GM19324 (cell line): ENCODE results near the gene SPOCK1.
"Not testable (repeated sequence)": the region's sequence is repeated elsewhere in the genome, so short reads cannot be mapped to it uniquely, and the experiment has no call there.

Experiments
- ATAC-seq: cut with Tn5 transposase; IDR thresholded peaks from one replicate; pipeline ENCODE4 v1.9.1; 2021; ENCODE audit warnings: mild to moderate bottlenecking, moderate library complexity; ENCODE audit not compliant: unreplicated experiment, low FRiP score

Gene SPOCK1

DNA sequence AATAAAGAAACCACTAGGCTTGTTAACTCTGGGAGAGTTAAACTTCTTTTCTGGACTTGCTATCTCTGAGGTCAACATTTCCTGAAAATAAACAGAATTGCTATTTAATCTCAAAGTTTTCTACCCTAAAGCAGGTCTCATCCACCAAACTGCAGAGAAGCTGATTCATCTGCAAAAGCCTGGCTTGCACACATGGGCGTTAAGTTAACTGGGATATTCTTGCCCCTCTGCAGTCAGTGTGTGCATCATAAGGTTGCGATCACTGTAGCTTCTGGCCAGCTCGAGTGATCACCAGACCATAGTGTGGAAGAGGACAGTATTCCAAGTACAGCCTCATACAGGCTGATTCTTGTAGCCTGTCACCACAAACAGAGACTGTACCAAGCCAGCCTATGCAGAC is 99.2 kb downstream of the SPOCK1 start:
- ATAC-seq, result no peak

DNA sequence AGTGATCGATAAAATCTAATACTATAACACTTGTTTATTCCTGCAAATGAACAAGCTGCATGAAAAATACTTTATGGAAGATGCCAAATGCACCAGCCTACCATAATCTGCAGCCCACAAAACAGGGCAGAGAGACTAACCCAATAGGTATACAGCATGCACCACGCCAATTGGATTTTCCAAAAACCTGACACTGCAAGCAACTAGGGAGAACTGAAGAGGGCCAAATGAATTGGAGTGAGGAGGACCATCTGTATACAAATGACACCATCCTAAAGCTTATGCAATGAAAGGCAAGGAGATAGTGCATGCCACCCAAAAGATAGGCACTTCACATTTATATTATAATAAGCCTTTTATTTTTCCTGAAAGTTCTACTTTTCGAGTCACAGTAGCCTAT is 100.4 kb downstream of the SPOCK1 start:
- ATAC-seq, result no peak

DNA sequence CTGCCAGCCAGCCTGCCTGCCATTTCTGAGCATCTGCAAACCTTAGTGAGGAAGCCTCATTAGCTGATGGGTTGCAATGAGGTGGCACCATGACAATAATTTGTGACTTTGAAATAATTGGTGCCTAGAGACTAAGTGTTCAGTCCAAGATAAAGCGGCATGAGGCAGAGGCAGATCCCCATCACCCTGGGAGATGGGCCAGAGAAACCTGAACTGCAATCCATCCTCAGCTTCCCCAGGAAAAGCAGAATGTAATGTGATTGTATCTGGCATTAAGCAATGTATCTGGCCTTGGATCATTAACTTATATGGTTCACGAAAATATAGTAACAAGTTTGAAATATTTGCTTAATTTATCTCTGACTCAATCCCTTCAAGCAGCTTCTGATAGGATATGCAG is 101.0 kb downstream of the SPOCK1 start:
- ATAC-seq, result no peak

DNA sequence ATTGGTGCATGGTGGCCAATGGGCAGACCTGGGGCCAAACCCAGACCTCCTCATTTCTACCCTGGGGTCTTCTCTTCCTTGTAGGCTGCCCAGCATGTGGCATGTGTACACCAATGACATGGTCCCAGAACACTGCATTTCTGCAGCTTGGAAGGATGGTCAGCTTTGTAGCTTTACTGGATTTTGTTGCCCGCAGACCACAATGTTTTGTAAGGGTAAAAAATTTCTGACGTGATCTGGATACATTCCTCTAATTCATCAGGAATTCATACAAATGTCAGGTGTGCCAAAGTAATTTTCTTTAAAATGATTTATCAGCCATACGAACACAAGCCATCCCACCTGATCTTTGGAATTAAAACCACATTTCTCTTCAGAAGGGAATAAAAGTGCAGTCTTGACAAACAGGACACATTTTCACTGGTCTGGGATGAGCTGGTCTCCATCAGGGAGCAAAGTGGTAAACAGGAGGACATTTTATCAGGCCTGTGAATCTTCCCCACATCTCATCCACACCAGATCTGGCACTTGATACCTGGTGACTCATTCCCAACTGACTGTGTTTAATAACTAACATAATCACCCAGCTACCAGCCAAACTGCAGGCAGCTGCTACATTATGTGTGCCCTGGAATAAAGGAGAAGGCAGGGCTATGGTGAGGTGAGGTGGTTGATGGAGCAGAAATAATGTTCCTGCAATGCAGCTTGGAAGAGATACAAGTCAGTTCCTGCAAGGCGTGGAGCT is 103.9 kb downstream of the SPOCK1 start:
- ATAC-seq, result no peak

DNA sequence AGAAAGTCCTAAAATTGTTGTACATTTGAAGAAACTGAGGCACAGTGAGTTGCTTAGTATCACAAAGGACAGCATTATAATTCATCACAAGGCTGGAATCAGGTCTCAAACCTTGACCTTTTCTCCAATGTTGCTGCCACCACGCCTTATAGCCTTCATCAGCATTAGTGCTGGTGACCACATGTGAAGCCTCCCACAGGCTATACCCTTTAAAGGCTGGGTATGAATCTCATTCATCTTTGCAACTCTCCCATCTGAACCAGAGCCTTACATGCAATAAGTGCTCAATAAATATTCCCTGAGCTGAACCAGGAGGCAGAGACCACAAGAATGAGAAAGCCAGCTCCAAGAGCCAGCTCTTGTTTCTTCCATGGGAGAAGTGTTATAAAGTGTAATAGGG is 104.7 kb downstream of the SPOCK1 start:
- no peak for ATAC-seq

DNA sequence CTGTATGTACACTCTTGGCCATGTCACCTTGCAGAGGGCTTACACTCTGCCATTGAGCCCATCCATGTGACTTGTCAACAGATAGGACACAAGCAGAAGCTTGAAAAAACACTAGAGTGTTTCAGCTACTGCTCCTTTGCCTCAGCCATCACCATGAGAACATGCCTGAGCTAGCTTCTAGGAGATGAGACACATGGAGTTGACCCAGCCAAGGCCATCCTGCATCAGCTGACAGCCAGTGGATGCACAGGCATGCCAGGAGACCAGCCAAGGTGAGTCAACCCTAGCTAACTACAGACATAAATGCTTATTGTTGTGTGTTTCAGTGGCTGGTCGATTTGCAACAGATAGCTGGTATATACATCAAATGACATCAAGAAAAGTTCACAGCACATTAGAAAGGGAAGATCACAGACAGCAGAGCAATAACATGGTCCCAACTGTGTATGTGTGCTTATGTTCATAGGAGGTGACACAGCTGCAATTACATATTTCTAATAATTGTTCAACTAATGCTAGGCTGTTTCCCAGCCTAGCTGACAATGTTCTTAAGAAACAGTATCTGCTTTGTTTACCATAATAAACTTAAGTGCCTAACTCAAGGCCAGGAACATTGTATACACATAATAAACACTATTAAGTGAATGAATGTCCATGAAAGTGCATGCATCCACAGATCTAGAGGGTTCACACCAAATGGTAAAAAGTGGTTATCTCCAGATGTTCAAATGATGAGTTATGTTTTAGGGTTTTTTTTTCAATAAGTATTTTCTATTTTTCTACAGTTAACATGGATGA is 105.7 kb downstream of the SPOCK1 start:
- no peak for ATAC-seq

DNA sequence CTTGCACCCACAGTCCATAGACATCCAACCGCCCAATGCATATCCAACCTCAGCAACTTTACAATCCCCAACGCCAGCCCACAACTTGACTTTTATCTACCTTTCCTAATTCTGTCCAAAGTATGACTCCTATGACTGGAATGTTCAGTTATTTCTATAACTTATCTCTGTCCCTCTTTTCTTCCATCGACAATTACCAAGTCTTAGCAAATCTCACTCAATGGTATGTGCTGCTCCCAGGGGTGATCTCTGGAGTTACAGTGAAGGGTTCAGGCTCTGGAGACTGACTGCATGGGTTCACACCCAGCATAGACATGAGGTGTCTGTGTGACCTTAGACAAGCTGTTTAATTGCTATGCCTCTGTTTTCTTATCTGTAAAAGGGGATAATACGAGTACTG is 106.9 kb downstream of the SPOCK1 start:
- ATAC-seq, result no peak

DNA sequence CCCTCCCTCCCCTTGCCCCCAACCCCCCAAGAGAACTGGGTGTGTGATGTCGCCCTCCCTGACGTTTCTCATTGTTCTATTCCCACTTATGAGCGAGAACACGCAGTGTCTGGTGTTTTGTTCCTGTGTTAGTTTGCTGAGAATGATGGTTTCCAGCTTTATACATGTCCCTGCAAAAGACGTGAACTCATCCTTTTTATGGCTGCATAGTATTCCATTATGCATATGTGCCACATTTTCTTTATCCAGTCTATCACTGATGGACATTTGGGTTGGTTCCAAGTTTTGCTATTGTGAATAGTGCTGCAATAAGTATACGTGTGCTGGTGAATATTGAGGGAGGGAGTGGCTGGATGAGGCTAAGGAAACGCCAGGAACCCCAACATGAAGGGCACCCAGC is 108.1 kb downstream of the SPOCK1 start:
- not testable (repeated sequence) for ATAC-seq

DNA sequence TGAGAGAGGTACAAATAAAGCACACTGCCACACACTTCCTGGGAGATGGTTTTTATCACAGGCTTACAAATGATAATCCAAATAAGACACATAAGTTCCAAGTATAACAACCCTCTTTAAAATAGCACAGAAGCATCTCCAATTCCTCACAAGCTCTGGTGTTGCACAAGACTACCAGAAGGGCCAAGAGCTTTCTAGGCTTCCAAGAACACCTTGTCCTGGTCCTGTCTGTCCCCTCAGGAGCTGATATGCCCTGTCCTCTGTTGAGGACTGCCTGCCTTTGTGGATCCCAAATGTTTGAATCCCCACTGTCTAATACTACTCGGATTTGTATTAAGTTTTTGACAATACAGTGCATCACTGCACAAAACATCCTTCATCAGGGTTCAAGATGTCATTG is 110.1 kb downstream of the SPOCK1 start:
- no peak for ATAC-seq

DNA sequence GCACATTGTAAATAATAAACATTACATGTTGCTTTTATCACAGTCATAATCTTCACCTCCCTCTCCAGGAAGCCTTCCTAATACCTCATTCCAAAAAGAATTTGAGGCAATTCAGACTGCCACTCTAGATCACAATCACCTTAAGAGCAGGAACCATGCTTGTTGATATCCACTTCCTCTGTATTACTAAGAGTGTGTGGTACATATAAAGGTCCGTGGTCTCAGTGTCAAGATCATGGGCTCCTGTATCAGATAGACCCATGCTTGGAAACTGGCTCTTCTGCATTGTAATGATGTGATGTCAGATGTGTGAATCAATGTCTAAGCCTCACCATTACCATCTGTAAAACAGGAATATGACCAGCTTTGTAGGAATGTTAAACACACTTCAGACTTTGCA is 114.1 kb downstream of the SPOCK1 start:
- no peak for ATAC-seq

DNA sequence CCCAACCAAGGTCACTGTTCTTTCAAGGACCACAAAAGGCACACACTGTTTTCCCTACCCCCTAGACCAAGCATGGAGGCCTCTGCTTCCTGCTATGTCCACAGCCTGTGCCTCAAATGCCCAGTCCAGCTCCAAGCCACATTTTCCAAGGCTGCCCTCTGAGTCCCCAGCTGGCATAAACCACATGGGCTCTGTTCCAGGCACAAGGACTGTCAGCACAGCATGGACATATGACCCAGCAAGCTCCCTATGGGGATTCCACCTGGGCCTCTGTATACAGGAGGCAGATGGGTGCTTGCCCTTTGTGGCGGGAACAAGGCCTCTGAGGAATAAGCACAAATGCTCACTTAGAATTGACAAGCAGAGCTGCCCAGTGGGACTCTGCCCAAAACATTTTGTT is 115.2 kb downstream of the SPOCK1 start:
- ATAC-seq, result no peak

DNA sequence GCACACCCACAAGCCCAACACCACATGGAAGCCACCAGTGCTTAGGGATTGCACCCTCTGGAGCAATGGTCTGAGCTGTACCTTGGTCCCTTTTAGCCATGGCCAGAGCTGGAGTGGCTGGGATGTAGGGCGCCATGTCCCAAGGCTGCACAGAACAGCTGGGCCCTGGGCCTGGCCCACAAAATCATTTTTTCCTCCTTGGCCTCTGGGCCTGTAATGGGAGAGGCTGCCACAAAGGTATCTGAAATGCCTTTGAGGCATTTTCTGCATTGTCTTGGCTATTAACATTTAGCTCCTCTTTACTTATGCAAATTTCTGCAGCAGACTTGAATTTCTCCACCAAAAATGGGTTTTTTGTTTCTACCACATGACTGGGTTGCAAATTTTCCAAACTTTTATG is 117.6 kb downstream of the SPOCK1 start:
- ATAC-seq, result no peak

DNA sequence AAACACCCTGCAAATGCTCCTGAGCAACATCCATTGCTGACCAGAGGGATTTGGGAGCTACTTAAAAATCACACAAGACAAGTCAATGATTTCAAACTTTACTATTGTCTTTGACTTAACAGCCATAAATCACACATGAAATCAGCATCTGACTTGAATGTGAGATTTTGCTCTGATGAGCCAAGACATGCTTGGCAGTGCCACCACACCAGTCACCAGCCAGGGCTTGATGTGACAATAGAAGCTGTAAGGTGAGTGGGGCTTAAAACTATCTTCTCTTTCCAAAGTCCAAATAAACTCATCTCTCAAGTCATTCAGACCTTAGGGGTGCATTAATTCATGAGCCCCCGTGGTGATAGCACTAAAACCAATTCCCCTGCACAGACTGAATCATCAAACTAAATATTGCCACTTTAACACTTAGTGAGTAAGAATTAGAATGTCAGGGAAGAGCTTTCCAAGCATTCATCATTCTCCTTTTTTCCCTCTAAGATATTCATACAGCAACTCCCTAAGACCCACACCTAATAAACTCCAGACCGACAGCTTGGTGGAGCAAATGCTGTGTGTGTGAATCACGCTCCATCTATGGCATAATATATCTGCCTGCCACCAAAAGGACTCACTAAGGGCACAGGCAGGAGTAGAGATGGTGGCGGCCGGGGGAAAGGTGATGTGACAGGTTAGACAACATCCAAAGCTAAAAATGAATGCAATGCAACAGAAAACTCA is 119.4 kb downstream of the SPOCK1 start:
- no peak for ATAC-seq

DNA sequence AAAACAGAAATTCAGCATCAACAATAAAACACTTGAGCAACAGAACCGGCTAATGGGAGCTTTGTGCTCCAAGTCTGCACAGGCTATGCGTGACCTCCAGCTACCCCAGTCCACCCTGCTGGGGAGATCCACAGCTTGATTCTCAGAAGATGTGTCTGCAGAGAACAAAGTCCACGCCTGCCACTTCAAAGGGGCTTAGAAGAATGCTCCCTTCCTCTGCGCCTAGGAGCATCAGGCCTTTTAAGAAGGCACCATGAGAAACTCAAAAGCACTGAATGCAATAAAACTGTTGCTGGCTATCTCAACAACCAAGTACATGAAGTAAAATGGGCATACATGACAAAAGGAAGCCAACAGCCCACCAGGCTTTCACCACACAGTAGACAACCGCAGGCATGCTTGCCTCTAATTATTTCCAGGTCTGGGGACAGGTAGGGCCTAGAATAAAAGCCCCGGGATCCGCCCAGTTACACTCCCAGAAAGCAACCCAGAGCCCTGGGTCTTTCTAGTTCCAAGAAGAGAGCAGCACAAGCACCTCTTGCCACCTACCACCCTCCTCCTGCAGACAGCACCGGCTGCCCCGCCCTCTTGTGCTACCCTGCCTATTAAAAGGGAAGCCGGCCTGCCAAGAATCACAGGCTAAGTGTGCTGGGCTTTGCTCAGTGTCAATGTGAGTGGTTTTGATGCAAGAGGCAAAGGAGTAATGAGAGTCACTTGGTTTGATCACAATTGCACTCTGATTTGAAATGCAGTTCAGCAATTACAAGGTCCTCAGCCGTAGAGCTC is 123.2 kb downstream of the SPOCK1 start:
- ATAC-seq, result no peak

DNA sequence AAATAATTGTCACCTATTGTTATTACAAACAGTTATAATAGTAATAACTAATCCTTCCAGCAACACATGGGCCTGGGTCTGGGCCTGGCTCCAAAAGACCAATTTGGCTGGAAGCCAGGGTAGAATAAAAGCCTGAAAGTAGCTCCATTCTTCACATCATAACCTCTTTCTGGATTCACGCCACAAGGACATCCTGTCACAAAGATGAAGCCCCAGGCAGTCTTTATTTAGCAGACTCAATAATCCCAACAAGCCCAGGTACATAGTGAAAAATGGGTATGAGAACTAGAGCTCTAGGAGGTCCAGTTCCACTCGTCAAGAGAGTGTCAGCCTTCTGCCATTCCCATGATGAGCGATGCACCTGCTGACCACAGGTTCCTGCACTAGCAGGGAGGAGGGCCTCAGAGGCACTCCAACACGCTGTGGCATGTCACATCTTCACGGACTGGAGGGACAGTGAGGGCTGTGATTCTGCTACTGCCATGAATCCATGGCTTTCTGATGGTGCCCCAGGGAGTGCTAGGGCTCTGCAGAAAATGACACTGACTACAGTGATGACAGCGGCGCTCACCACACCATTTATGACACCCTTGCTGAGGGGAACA is 124.9 kb downstream of the SPOCK1 start:
- ATAC-seq, result no peak

DNA sequence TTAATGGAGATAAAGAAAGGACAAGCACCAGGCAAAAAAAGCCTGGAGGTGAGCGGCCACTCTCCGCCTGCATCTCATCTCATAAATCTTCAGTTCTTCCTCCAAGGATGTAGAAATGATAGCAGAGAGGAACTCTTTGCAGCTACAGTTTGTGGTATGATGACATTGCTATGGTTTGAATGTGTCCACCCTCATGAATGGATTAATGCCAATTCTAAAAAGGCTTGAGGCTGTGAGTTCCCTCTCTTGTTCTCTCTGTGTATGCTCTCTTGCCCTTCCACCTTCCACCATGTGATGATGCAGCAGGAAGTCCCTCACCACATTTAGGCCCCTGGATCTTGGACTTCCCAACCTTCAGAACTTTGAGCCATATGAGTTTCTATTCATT is 126.4 kb downstream of the SPOCK1 start:
- ATAC-seq, result no peak

DNA sequence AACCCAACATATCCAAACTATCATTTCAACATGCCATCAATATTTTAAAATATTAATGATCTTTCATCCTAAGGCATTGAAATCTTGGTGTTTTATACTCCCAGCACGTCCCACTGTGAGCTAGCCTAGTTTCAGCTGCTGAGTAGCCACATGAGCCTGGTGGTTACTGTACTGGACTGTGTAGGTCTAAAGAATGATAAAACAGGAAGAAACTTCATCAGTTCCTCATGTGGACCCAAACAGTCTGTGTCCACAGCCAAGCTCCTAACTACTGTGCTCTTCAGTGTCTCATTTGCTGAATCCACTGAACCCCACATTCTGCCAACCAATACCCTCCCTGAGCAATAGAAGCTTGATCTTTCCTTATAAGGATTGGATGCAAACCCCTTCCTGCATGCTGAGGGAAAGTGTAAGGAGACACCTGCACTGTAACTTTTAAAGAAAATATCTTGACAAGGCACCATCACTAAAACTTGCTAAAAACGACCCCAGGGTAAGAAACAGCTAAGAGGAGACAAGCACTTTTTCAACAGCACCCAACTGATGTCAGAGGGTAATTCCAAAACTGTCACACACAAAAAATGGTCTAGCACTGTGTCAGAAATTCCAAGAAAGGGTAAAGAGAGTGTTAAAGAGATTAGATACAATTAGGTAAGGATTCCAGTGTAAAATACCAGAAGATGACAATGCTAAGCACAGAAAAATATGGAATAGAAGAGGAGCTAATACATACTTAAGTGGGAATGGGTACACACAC is 126.9 kb downstream of the SPOCK1 start:
- no peak for ATAC-seq

DNA sequence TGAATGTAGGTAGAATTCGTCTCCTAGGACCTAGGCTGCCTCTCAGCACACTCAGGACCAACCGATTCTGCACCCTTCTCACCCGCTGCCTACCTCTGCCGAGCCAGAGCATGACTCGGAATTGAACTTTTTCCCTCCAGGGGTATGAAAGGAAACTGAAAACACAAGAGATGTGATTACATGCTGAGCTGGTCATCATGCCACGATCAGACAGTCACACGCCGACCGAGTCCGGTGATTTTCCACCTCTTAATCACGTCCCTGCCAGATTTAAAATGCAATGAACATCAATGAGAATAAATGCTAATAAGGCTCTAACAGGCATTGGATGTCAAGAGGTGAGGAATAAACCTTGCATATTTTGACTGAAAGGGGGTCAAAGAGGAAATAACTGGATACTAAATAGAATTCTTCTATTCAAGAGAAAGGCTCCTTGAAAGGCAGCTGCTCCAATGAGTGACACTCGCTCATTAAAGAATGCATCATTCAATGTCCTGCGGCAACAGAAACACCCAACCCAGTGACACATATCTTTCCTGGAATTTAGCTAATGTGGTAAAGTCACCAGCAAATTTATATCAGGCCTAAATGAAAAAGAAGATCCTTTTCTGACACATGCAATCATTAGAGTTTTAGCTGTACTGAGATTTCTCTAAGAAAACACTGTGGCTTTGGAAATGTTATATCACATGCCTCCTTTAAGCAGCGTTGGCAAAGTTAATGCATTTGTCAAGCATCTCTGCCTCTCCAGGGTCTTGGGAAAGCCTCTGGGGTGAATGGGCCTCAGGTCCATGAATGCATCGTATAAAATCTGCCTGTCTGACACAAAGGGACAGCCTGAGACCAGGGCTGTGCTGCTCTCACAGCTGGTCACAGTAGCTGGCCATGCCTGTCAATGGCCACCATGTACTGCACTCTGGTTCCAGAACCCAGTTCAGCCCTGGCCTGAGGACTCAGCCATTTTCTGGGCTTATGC is 128.7 kb downstream of the SPOCK1 start:
- no peak for ATAC-seq
